Measurements from ENCODE around the gene PHLDA3. TPM values are rescaled to one million over a fixed set of nuclear protein-coding genes. Genes with fewer than 3 reads are reported as not detected.

PHLDA3 gene
- total RNA-seq, 4 donors from 2014 or later: 63.0 to 110 (median 72.1) TPM

GRCh38 chr1:201421041-201421440 lies 47.9 kb downstream of the PHLDA3 start:
- intact Hi-C loops (cut with DNase I; ENCODE audit: low total_unique reads): no loop called here
- no peak for DNase-seq (ENCODE audit: low spot score in 2 of 2)
- TF ChIP-seq POLR2A (IDR thresholded peaks at IDR 0.05): no peak
- TF ChIP-seq, protein P1, sequence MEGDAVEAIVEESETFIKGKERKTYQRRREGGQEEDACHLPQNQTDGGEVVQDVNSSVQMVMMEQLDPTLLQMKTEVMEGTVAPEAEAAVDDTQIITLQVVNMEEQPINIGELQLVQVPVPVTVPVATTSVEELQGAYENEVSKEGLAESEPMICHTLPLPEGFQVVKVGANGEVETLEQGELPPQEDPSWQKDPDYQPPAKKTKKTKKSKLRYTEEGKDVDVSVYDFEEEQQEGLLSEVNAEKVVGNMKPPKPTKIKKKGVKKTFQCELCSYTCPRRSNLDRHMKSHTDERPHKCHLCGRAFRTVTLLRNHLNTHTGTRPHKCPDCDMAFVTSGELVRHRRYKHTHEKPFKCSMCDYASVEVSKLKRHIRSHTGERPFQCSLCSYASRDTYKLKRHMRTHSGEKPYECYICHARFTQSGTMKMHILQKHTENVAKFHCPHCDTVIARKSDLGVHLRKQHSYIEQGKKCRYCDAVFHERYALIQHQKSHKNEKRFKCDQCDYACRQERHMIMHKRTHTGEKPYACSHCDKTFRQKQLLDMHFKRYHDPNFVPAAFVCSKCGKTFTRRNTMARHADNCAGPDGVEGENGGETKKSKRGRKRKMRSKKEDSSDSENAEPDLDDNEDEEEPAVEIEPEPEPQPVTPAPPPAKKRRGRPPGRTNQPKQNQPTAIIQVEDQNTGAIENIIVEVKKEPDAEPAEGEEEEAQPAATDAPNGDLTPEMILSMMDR (IDR thresholded peaks at IDR 0.05): no peak
- no peak overlapping the region for H3K4me3 ChIP-seq (ENCODE audit: low read depth, poor library complexity, severe bottlenecking)
- 84 to 89% methylated on average over 8 of the region's 8 CpGs for WGBS, 2 donors

- intact Hi-C loops (cut with DNase I; ENCODE audit: low total_unique reads): no loop called here
- WGBS, 2 donors: 89 to 93% methylated on average over 5 to 7 of the region's 7 CpGs
- TF ChIP-seq, protein P1 (IDR thresholded peaks at IDR 0.05): no peak
- TF ChIP-seq POLR2A (IDR thresholded peaks at IDR 0.05): no peak
- no peak for DNase-seq (ENCODE audit: low spot score in 2 of 2)
- H3K4me3 ChIP-seq (ENCODE audit: low read depth, poor library complexity, severe bottlenecking): no peak overlapping the region
Observed at GRCh38 chr1:201420608-201421002, 48.4 kb downstream of the PHLDA3 start.

- WGBS, 2 donors: 82 to 89% methylated on average over 11 to 12 of the region's 12 CpGs
- no peak overlapping the region for H3K4me3 ChIP-seq (ENCODE audit: low read depth, poor library complexity, severe bottlenecking)
- intact Hi-C loops (cut with DNase I; ENCODE audit: low total_unique reads): no loop called here
- TF ChIP-seq, protein P1 (IDR thresholded peaks at IDR 0.05): no peak
- TF ChIP-seq POLR2A (IDR thresholded peaks at IDR 0.05): no peak
- DNase-seq (ENCODE audit: low spot score in 2 of 2): no peak
Observed at GRCh38 chr1:201419746-201420607, 49.0 kb downstream of the PHLDA3 start.

DNA sequence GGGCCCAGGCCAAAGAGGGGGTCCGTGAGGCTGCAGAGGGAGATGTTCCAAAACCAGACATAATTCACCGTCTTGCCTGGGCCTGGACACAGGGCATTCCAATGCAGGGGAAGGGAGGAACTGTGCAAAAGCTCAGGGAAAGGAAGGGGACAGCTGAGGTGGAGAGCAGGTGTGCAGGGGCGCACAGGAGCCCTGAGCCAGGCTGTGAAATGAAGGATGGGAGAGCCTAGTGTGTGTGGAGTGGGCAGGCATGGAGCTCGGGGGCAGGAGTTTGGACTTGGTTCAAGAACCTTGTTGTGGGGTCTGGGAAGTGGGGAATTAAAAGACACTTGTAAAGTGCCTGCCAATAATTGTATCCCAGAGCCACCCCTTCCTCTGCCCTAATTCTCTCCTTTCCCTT lies 49.7 kb downstream of the PHLDA3 start:
- WGBS, 2 donors: 85 to 88% methylated on average over 4 of the region's 4 CpGs
- intact Hi-C loops (cut with DNase I; ENCODE audit: low total_unique reads): no loop called here

GRCh38 chr1:201418461-201418860 lies 50.5 kb downstream of the PHLDA3 start:
- WGBS, 2 donors: 90% methylated on average over 3 of the region's 3 CpGs
- H3K4me3 ChIP-seq (ENCODE audit: low read depth, poor library complexity, severe bottlenecking): no peak overlapping the region
- TF ChIP-seq, protein P1 (IDR thresholded peaks at IDR 0.05): no peak
- TF ChIP-seq POLR2A (IDR thresholded peaks at IDR 0.05): no peak
- intact Hi-C loops (cut with DNase I; ENCODE audit: low total_unique reads): no loop called here
- DNase-seq (ENCODE audit: low spot score in 2 of 2): no peak

More for the DNA sequence above, 49.7 kb downstream of the PHLDA3 start:
- H3K4me3 ChIP-seq (ENCODE audit: low read depth, poor library complexity, severe bottlenecking): no peak overlapping the region
- no peak for DNase-seq (ENCODE audit: low spot score in 2 of 2)
- TF ChIP-seq, protein P1 (IDR thresholded peaks at IDR 0.05): no peak
- TF ChIP-seq POLR2A (IDR thresholded peaks at IDR 0.05): no peak

Other genes with a start within 250 kb of the PHLDA3 start
- gene PKP1, start 185.7 kb downstream of the PHLDA3 start, total RNA-seq: 1,000 to 10,000 TPM in 1 of 4 donors, 100 to 1,000 TPM in 3; 928 to 1,274 (median 961) TPM
- 10 to 100 TPM in 3 of 4 donors, 1 to 10 TPM in 1; 6.6 to 28.3 (median 20.5) TPM for gene TNNT2, start 91.5 kb downstream of the PHLDA3 start, total RNA-seq
- 100 to 1,000 TPM; 271 to 336 (median 291) TPM for gene LAD1, start 69.9 kb downstream of the PHLDA3 start, total RNA-seq
- not detected for gene TNNI1, start 47.5 kb downstream of the PHLDA3 start, total RNA-seq
- gene CSRP1, start 37.9 kb upstream of the PHLDA3 start, total RNA-seq: 100 to 1,000 TPM; 310 to 627 (median 401) TPM
- gene NAV1, start 69.9 kb upstream of the PHLDA3 start, total RNA-seq: 10 to 100 TPM; 12.1 to 34.2 (median 19.2) TPM